Gastrocnemius medialis (tissue), 4 donors: ENCODE measurements around the gene TMEM150B.

Source experiments
- CTCF ChIP-seq, 5 experiments: fragments of 450-650 bp in 3 of 5; fragments of 200-600 bp in 2 of 5; sonication (generic) in 2 of 5; IDR thresholded peaks in 4 of 5; conservative IDR thresholded peaks in 1 of 5; 1 replicate in 4 of 5; 2 replicates in 1 of 5; pipeline ENCODE4 v1.5.1; 2016 to 2019; ENCODE audit warnings: antibody characterized with exemption in 5 of 5, mild to moderate bottlenecking in 3 of 5, moderate library complexity in 3 of 5
- POLR2A ChIP-seq, 2 donors: fragments of 450-650 bp; IDR thresholded peaks; one replicate each; pipeline ENCODE4 v1.6.1; 2017; ENCODE audit warnings: antibody characterized with exemption in 2 of 2, mild to moderate bottlenecking in 2 of 2, moderate library complexity in 2 of 2

GRCh38 chr19:55322204-55322885 lies 2.8 kb downstream of the TMEM150B start:
- TF ChIP-seq POLR2A (IDR thresholded peaks at IDR 0.05) (no peak), CTCF (IDR thresholded peaks at IDR 0.05 in 4 of 5, conservative IDR thresholded peaks at IDR 0.05 in 1 of 5) (no peak)
